HG03354 (cell line): ENCODE results near the gene FASLG.
"Not testable (repeated sequence)": the region's sequence is repeated elsewhere in the genome, so short reads cannot be mapped to it uniquely, and the experiment has no call there.

ENCODE experiments used
- ATAC-seq: cut with Tn5 transposase; IDR thresholded peaks from one replicate; pipeline ENCODE4 v1.9.1; 2021; ENCODE audit warnings: mild to moderate bottlenecking; ENCODE audit not compliant: unreplicated experiment, poor library complexity, severe bottlenecking

FASLG gene

GRCh38 chr1:172674831-172675613, 16.1 kb downstream of the FASLG start:
- ATAC-seq: no peak

GRCh38 chr1:172679000-172679772, 20.3 kb downstream of the FASLG start:
- no peak for ATAC-seq

- ATAC-seq: no peak
These were observed 21.3 kb downstream of the FASLG start for GRCh38 chr1:172680244-172680643.

GRCh38 chr1:172680733-172681275, 21.9 kb downstream of the FASLG start:
- ATAC-seq: no peak

- ATAC-seq: no peak
These were observed 23.9 kb downstream of the FASLG start for GRCh38 chr1:172682812-172683211.

- no peak for ATAC-seq
These were observed 27.2 kb downstream of the FASLG start for GRCh38 chr1:172686143-172686542.

GRCh38 chr1:172688428-172689085, 29.7 kb downstream of the FASLG start:
- not testable (repeated sequence) for ATAC-seq

- not testable (repeated sequence) for ATAC-seq
These were observed 32.0 kb downstream of the FASLG start for GRCh38 chr1:172690925-172691324.

GRCh38 chr1:172697534-172698002, 38.7 kb downstream of the FASLG start:
- ATAC-seq: peak; percentile 41

GRCh38 chr1:172698224-172698623, 39.3 kb downstream of the FASLG start:
- no peak for ATAC-seq

- peak; percentile 69 for ATAC-seq
These were observed 40.2 kb downstream of the FASLG start for GRCh38 chr1:172699111-172699510.

- ATAC-seq: no peak
These were observed 40.9 kb downstream of the FASLG start for GRCh38 chr1:172699695-172700227.

- no peak for ATAC-seq
These were observed 41.7 kb downstream of the FASLG start for GRCh38 chr1:172700556-172700955.

- no peak for ATAC-seq
These were observed 45.1 kb downstream of the FASLG start for GRCh38 chr1:172704001-172704400.

- no peak for ATAC-seq
These were observed 45.7 kb downstream of the FASLG start for GRCh38 chr1:172704420-172705210.

- ATAC-seq: no peak
These were observed 49.5 kb downstream of the FASLG start for GRCh38 chr1:172708452-172708851.

- ATAC-seq: no peak
These were observed 52.7 kb downstream of the FASLG start for GRCh38 chr1:172711558-172711957.

GRCh38 chr1:172713466-172713865, 54.6 kb downstream of the FASLG start:
- no peak for ATAC-seq
